HG03039 (cell line): Measurements from ENCODE around the gene RAPGEF5.

ENCODE experiments used
- ATAC-seq: cut with Tn5 transposase; IDR thresholded peaks from one replicate; pipeline ENCODE4 v1.9.1; 2021; ENCODE audit warnings: mild to moderate bottlenecking, moderate library complexity; ENCODE audit not compliant: unreplicated experiment

The RAPGEF5 gene

GRCh38 chr7:22380333-22380732 lies 23.4 kb upstream of the RAPGEF5 start:
- no peak for ATAC-seq

DNA sequence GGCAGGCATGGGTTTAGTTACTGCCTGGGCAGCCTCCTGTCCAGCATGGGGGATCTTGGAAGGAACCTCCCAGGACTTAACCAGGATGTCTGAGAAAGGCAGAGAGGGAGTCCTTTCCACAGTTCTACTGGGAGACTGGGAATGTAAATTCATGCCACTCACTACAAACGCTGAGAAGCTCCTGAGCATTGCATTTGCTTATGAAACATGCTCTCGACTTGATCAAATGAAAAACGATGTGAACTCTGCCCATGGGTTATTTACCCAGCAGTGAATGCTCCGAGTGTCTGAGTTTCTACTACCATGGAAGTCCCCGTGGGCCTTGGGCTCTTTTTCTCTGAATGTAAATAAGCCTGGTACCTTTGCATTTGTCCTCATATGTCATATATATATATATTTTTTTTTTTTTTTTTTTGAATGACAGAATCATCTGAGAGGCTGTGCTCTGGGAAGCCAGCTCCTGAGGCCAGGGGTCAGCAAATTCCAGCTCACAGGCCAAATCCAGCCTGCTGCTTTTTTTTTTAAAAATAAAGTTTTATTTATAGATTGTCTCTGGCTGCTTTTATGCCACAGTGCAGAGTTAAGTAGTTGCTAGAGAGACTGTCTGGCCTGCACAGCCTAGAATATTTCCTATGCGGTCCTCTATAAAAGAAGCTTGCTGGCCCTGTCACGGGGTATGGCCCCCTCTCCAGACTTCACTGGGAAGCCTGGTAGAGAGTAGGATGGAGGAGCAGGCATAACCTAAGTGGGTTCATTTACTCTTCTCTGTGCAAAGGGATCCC lies 21.4 kb upstream of the RAPGEF5 start:
- no peak for ATAC-seq

DNA sequence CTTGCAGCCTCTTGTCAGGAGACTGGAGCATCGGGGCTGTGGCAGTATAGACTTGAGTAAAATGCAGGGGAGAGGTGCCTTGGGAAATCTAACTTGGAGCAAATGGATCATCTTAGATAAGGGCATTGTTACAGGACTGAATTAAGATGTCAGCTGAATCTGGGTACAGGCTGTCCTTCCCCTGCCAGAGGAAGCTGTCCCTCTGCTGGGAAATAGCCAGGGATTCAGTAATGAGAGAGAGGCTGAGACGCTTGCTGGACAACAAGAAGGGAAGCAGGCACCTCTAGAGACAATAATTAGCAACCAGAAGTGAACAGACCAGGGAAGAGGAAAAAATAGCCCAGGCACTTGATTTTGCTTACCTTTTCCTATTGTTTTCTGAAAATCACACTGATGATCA lies 20.7 kb upstream of the RAPGEF5 start:
- no peak for ATAC-seq

- ATAC-seq = no peak
Observed at GRCh38 chr7:22375359-22376048, 18.6 kb upstream of the RAPGEF5 start.

- ATAC-seq = no peak
Observed at GRCh38 chr7:22373911-22374310, 17.0 kb upstream of the RAPGEF5 start.

GRCh38 chr7:22373388-22373787 lies 16.4 kb upstream of the RAPGEF5 start:
- no peak for ATAC-seq

DNA sequence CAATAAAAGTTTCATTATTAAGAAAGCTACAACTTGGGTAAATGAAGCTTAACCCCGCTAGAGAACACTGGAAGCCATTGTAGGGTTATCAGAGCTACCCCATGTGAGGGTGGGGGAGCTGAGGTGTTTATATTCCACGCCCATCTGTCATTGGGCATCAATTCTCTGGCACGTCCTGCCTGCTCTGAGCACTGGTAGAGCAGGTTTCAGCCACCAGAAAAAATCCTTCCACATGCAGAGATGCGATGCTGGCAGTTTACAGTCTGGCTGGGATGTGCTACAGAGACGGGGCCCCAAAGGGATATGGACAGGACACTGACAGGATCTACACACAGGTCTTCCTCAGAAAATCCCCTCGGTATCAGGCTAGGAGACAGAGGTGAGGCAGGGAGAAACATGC lies 15.9 kb upstream of the RAPGEF5 start:
- no peak for ATAC-seq

- ATAC-seq = no peak
Observed at GRCh38 chr7:22371878-22372277, 14.9 kb upstream of the RAPGEF5 start.

GRCh38 chr7:22364900-22365299 lies 7.9 kb upstream of the RAPGEF5 start:
- no peak for ATAC-seq

GRCh38 chr7:22363756-22364422 lies 6.9 kb upstream of the RAPGEF5 start:
- ATAC-seq = no peak

- no peak for ATAC-seq
Observed at GRCh38 chr7:22361795-22362194, 4.8 kb upstream of the RAPGEF5 start.

GRCh38 chr7:22361320-22361719 lies 4.4 kb upstream of the RAPGEF5 start:
- no peak for ATAC-seq

DNA sequence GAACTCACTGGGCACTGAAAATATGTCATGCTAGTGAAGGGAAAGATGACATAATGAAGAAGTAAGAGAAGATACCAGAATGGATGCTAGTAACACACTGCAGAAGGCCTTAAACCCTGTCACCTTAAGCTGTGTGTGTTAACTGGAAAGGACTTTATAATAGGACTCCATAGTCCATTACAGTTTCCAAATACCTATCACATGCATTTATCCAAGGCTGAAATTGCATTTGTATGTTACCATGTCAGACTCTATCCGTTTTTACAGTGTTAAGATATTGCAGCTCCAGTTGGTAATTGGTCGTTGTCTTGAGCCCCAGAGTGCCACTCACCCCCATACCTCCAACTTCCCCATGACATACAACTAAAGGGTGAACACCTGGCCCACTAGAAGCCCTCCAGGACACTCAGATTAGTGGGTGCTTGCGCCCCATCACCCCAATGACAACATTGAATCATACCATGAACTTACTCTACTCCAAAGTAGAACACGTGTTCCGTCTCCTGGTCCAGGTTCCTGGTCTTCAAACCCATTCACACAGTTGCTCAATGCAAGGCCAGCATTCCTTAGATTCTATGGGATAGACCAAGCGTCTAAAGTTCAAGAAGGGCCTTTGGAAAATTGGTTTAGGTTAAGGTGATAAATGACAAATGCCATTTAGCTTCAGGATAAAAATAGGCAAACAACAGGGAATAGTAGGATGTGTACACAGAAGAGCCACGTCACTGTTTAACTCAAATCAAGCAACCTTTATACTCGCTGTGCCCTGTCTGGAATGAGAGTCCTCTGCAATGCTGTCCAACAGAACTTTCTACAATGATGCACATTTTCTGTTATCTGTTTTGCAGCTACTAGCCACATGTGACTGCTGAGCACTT lies 2.1 kb upstream of the RAPGEF5 start:
- ATAC-seq = no peak

DNA sequence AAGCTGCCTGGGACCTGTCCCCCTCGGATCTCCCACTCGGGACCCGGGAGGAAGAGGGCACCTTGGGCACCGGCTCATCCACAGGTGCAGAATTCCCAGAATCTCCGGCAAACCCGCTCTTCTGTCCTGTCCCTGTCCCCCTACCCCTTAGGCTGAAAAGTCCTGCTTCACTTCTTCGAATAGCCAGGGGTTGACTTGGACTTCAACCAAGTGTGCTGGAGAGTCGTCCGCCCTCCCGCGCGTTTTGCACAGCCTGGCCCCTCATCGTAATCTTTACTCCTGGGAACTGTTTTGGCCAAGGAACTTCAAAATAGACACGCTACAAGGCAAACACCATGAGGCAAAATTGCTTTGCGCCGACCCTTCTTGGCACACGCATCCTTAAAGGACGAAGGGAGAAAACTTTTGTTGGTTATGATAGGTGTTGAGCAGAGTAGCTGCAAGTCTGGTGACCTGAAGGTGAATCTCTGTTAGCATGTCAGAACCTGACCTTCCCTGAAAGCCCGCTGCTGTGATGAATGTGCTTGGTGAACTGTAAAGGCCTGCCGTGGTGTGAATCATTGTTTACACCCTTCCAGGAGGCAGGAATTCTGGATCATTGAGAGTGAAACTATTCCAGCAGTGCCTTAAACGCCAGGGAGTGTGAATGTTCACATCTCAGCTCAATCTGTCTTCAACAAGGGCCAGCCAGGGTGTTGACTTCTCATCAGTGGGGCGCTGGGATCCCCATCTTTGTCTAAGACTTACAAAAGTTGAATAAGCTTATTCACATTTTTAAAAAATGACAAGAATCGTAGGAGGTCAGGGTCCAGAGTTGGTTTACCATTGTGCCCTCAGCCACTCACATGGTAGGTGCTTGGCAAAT lies 589 bp upstream of the RAPGEF5 start:
- ATAC-seq = no peak

DNA sequence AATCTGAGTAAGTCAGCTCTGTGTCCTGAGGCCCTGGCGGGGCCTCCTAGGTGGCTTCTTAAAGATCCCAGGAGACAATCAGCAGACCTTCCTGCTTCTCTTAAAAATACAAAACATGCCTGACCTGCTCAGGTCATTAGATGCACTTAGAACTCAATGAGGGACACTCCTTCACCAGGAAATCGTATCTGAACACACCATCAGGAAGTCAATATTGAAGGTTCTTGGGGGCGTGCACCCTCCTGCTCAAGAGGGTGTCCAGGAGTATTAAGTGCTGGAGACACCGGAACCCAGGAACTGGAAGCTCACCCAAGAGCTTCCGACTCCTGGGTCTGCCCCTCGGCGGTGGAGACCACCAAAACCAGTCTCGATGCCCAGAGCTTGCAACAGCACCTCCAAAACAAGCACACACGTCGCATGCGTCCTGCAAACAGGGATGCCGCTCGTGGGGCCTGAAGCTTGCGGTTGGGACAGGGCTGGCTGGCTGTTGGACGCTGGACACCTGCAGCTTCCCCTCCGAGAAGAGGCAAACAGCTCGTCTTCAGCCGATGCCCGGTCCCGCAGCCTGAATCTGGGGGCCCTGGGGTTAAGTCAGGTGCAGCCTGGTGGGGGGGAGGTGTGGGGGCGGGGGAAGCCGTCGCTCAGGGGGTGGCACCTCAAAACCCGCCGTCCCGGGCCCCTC lies 803 bp downstream of the RAPGEF5 start:
- no peak for ATAC-seq

GRCh38 chr7:22355620-22356009 lies 1.3 kb downstream of the RAPGEF5 start:
- ATAC-seq = no peak

DNA sequence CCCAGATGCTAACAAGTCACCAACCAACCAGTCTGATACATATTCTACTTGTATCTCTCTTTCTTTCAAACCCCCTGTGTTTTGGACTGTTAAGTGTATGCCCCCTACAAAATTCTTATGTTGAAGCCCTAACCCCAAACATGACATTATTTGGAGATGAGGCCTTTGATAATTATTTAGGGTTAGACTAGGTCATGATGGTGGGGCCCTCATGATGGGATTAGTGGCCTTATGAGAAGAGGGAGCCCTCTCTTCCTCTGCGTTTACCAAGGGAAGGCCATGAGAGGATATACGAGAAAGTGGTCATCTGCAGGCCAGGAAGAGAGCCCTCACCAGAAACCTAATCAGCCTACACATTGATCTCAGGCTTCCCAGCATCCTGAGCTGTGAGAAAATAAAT lies 2.5 kb downstream of the RAPGEF5 start:
- no peak for ATAC-seq

- no peak for ATAC-seq
Observed at GRCh38 chr7:22352887-22353286, 4.1 kb downstream of the RAPGEF5 start.

- ATAC-seq = no peak
Observed at GRCh38 chr7:22351878-22352277, 5.1 kb downstream of the RAPGEF5 start.

DNA sequence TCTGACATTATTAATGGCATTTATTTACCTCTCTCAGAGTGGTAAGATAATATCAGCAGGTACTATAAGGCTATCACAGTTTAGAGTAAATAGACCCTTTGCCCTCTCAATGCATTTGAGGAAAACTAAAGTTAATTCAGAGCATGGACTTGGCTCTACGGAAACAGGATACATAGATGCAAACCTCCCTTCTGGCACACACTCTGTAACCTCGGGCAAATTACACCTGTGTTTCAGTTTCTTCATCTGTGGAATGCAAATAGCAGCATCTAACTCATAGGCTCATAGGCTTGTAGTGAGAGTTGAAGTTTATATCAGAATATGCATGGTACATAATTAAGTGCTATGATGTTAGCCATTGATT lies 5.6 kb downstream of the RAPGEF5 start:
- peak; percentile 62 for ATAC-seq
